Psoas muscle (tissue), 8 donors: ENCODE results near the gene IMMT. TPM values are rescaled to one million over a fixed set of nuclear protein-coding genes. Genes with fewer than 3 reads are reported as not detected.
"Not testable (repeated sequence)": the region's sequence is repeated elsewhere in the genome, so short reads cannot be mapped to it uniquely, and the experiment has no call there.

ENCODE experiments used
- ATAC-seq, 4 donors: fragments of 200-7000 bp; cut with Tn5 transposase; one replicate each; pipeline ENCODE4 v1.9.1; 2020; ENCODE audit warnings: moderate library complexity in 3 of 4, mild to moderate bottlenecking in 2 of 4
- DNase-seq, 2 donors: peaks; one replicate each; pipeline ENCODE4 v3.0.0-alpha.2; 2020
- H3K27ac ChIP-seq: fragments of 200-600 bp; one replicate; pipeline ENCODE4 v1.8.0; 2022
- H3K27me3 ChIP-seq, 3 donors: fragments of 200-600 bp in 1 of 3; one replicate each; pipeline versions ENCODE4 v1.6.1 to v1.8.0; 2013 to 2022; ENCODE audit warnings: low read length in 2 of 3, mild to moderate bottlenecking in 2 of 3, moderate library complexity in 1 of 3; ENCODE audit not compliant: insufficient read depth in 3 of 3
- H3K36me3 ChIP-seq, 2 donors: fragments of 200-600 bp in 1 of 2; one replicate each; pipeline versions ENCODE4 v1.6.1 to v1.8.0; 2013 to 2022; ENCODE audit warnings: low read depth in 1 of 2, mild to moderate bottlenecking in 1 of 2, moderate library complexity in 1 of 2; ENCODE audit not compliant: insufficient read depth in 1 of 2
- H3K4me1 ChIP-seq: fragments of 200-600 bp; one replicate; pipeline ENCODE4 v1.8.0; 2022
- H3K4me3 ChIP-seq: fragments of 200-600 bp; one replicate; pipeline ENCODE4 v1.8.0; 2022; ENCODE audit warnings: mild to moderate bottlenecking
- H3K9me3 ChIP-seq: fragments of 200-600 bp; one replicate; pipeline ENCODE4 v1.8.0; 2022
- CTCF ChIP-seq: fragments of 200-600 bp; IDR thresholded peaks from one replicate; pipeline ENCODE4 v1.8.0; 2022; ENCODE audit warnings: antibody characterized with exemption
- WGBS, 3 donors: extraction: QIAGEN DNeasy Blood & Tissue Kit; methylation state at CpG; one replicate each; pipeline versions ENCODE4 v1.1.6 to v1.1.7; 2013; 5-methylcytosine and 5-hydroxymethylcytosine counted together
- intact Hi-C, 2 donors: fragments of 100-400 bp; cut with DNase I; formaldehyde crosslinking; loops; one replicate each; pipeline versions ENCODE4 v1.11.0 to v1.14.2; 2022
- polyA plus RNA-seq, 3 donors: library from polyadenylated mRNA; stranded (reverse); fragments of 200-250 nt; gene quantifications; one replicate each; pipeline ENCODE4 v1.2.3, GENCODE V29; 2013
- total RNA-seq, 4 donors: library from RNA; stranded (reverse); fragmentation: NEBNext Ultra II Directional in 2 of 4; extraction: Animal tissue kit (Norgen Biotek cat#: 25700) in 2 of 4; gene quantifications; one replicate each; pipeline versions ENCODE4 v1.2.1 to v1.2.4, GENCODE V29; 2021 to 2023
- donor health status: healthy with polysubstance abuse.
- donor health status: DM: no; HTN: no; CAD: no; lungs with moderate emphysema.
- donor health status: Bipolar disorder and iron deficiency.
- donor health status: healthy.
- donor health status: DM: yes; HTN: yes; CAD: no.
- donor health status: DM: no; HTN: no; CAD: no.
- donor health status: DM: no; HTN: no; CAD: no.
- donor health status: DM: yes; HTN: yes; CAD: no.

Gene IMMT
- total and polyA plus RNA-seq, 7 donors, result 132 to 272 (median 151) TPM

- H3K27ac ChIP-seq, result no peak overlapping the region
- 85 to 87% (median 85%) methylated on average over 15 of the region's 15 CpGs for WGBS, 3 donors
- H3K4me3 ChIP-seq, result no peak overlapping the region
- H3K4me1 ChIP-seq, result no peaks in the 10 kb centered on the region
- DNase-seq (no peak), ATAC-seq (no peak)
- peaks cover 0 to 12% of the 10 kb centered on the region in 2 donors for H3K36me3 ChIP-seq
- TF ChIP-seq CTCF, result no peak
- no peaks in the 10 kb centered on the region for H3K27me3 ChIP-seq
- intact Hi-C loops, result no loop called here
- H3K9me3 ChIP-seq, result no peaks in the 10 kb centered on the region
Observed at GRCh38 chr2:86232373-86232784, 37.1 kb upstream of the IMMT start.

GRCh38 chr2:86231680-86232372 is 36.6 kb upstream of the IMMT start:
- Histone ChIP-seq H3K4me3 (no peak overlapping the region), H3K36me3 (peaks cover 0 to 12% of the 10 kb centered on the region in 2 donors), H3K9me3 (no peaks in the 10 kb centered on the region), H3K4me1 (no peaks in the 10 kb centered on the region), H3K27me3 (no peaks in the 10 kb centered on the region), H3K27ac (no peak overlapping the region)
- DNase-seq, result no peak
- intact Hi-C loops, result no loop called here
- no peak for TF ChIP-seq CTCF
- ATAC-seq, result no peak
- 79 to 82% (median 80%) methylated on average over 13 of the region's 13 CpGs for WGBS, 3 donors

- intact Hi-C loops, result no loop called here
- Histone ChIP-seq H3K36me3 (peaks cover 0 to 12% of the 10 kb centered on the region in 2 donors), H3K4me3 (no peak overlapping the region), H3K9me3 (no peaks in the 10 kb centered on the region), H3K27me3 (no peaks in the 10 kb centered on the region), H3K27ac (no peak overlapping the region), H3K4me1 (no peaks in the 10 kb centered on the region)
- no peak for TF ChIP-seq CTCF
- ATAC-seq (no peak), DNase-seq (no peak)
- WGBS, 3 donors, result 75 to 84% (median 80%) methylated on average over 5 of the region's 5 CpGs
Observed at GRCh38 chr2:86230961-86231360, 35.7 kb upstream of the IMMT start.

DNA sequence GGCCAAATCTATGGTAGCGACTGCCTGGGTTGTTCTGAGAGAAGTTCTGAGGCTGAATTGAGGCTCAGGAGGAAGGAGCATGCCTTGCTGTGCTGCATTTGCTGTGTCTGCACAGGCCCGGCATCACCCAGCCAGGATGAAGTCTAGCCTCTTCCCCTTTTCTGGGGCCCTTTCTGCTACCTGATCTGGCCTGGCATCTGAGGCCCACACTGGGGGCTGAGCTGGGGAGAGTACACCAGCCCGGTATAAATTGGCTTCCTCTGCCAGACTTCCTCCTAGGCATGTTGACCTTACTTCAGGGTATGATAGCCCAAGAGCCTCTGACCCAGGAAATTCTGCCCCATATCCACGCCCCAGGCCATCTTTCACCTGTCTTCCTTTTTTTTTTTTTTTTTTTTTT is 34.0 kb upstream of the IMMT start:
- Histone ChIP-seq H3K27me3 (no peaks in the 10 kb centered on the region), H3K4me1 (peaks cover 13% of the 10 kb centered on the region), H3K36me3 (peaks cover 0 to 12% of the 10 kb centered on the region in 2 donors), H3K27ac (no peak overlapping the region), H3K9me3 (no peaks in the 10 kb centered on the region), H3K4me3 (no peak overlapping the region)
- DNase-seq (no peak), ATAC-seq (no peak)
- TF ChIP-seq CTCF, result no peak
- WGBS, 3 donors, result 58 to 89% (median 66%) methylated on average over 4 of the region's 4 CpGs
- intact Hi-C loops, result loop anchor here in 1 of 2 donors (10.0 kb wide), 1 partner anchor 386 kb away; no protein-coding TSS in a partner anchor

DNA sequence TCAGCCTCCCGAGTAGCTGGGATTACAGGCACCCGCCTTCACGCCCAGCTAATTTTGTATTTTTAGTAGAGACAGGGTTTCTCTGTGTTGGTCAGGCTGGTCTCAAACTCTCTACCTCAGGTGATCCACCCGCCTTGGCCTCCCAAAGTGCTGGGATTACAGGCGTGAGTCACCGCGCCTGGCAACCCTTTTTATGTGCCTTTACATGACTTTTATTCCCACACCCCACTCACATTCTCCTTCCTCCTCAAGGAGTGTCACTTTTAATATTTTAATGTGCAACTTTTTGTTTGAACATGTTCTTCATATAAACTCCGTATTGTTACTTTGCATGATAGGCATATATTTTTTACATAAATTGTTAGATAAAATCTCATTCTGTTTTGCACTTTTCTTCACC is 33.3 kb upstream of the IMMT start:
- not testable (repeated sequence) for DNase-seq, H3K4me3 ChIP-seq, H3K27me3 ChIP-seq, H3K27ac ChIP-seq, H3K9me3 ChIP-seq, ATAC-seq
- peaks cover 0 to 12% of the 10 kb centered on the region in 2 donors for H3K36me3 ChIP-seq
- 94 to 97% (median 96%) methylated on average over 8 of the region's 8 CpGs for WGBS, 3 donors
- intact Hi-C loops, result loop anchor here in 1 of 2 donors (10.0 kb wide), 1 partner anchor 386 kb away; no protein-coding TSS in a partner anchor
- peaks cover 18% of the 10 kb centered on the region for H3K4me1 ChIP-seq
